T1000 (cell line): ENCODE measurements around the gene MRPL36.

Experiments
- DNase-seq: peaks from one replicate; lab custom pipeline; 2025; ENCODE audit warnings: mixed read lengths; lab: John Stamatoyannopoulos, UW

The MRPL36 gene

DNA sequence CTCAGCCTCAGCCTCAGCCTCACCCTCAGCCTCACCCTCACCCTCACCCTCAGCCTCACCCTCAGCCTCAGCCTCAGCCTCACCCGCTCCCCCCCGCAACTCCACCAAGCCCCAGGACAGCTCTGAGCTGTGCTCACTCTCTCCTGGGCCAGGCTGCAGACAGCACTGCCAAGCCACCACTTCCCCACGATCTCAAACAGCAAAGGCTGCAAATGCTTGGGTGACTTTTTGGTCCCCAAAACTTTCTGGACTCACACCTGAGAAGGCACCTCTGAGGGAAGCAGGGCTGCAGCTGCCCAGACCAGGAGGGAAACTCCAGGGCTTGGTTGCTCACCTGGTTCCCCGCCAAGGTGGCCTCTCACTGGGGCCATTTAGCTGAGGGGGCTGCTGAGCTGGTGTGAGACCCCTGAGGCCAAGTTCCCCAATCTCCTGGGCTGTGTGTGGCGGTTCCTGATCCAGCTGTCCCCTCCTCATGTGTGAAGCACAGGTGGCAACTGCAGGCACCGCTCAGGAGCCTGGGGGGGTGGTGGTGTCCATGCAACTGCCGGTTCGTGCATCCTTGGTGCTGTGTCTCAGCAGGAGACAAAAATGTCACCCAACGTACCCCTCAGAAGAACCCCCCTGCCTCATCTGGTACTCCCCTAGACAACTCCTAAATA lies 17.8 kb downstream of the MRPL36 start:
- DNase-seq, result no peak

DNA sequence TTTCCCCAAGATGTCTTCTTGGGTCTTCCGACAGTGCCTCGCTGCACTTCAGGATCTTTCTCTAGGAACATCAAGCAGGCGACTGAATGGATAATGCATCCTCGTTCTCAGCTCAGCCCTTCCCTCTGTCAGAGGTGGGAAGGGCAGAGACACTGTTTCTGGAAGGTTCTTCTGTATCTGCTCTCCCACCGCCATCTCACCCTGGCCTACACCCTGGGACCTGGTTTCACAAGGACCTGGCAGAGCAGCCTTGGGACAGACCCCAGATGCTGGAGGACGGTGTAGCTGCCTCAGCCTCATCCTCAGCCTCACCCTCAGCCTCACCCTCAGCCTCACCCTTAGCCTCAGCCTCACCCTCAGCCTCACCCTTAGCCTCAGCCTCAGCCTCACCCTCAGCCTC lies 18.5 kb downstream of the MRPL36 start:
- no peak for DNase-seq

DNA sequence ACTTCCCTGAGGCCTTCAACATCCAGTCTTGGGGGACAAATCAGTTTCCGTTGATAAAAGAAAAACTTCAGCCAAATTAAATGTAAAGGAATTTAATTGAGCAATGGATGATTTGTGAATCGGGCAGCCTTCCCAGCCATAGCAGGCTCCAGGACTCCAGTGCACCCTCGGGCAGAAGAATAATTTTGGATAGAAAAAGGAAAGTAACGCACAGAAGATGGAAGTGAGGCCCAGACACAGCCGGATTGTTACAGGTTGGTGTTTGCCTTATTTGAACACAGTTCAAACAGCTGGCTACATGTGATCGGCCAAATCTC lies 19.1 kb downstream of the MRPL36 start:
- no peak for DNase-seq

DNA sequence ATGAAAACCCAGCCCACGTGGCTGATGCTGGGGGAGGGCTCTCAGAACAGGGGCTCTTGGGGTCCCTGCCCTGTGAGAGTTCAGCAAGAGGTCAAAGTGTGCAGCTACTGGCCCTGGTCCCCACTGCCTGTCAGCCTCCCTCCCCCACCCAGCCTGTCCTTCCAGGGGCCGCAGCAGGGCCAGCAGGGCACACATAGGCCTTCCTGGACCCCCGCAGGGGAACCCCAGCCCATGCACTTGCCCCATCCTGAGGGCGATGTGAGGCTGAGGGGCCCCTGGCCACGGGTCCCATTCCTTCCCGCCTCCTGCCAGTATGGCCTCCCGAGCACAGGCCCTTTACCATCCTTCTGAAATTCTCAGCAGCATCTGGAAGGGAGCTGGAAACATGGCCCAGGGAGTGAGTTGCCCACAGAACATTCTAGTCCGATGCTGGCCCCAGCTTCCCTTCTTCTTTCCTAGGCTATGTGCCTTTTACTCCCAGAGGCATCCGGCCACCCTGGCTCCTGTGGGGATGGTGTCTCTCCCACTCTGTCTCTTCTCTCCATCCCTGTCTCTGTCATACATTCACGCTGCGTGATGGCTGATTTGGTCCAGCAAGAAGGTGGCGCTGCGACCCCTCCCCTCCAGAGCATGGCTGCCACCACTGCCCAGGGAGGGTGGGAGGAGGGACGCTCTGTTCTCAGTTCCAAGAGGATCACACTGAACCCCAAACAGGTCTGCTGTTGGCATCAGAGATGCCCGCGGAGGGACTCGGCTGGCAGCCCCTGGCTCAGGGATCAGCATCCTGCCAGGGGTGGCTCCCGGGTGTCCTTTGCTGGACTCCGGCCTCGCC lies 19.6 kb downstream of the MRPL36 start:
- no peak for DNase-seq

DNA sequence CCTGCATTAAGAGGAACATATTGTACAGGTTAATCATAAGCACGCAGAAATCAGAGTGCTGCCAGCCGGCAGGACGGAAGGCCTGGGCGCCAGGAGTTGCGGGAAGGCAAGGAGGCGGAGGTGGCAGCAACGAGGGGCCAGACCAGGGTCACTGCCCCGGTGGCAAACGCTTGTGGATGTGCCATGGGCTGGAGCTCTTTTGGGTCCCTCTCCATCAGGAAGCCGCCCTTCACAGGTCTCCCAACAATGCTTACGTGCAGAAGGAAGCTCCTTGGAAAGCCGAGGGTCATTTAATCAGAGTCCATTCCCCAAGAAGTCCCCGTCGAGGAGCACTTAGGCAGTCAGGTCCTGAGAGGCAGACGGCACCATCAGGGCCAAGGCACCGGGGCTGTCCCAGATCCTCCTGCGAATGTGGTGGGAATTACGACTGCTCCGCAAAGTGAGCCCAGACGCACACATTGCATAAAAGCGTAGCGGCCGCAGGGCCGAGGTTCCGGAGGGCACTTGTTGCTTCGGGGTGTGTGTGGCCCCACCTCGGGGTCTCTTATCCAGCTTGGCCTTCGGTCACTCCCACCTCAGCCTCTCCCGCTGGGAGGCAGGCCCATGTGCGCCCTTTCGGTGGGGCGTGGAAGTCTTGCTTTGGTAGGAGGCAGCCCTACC lies 20.5 kb downstream of the MRPL36 start:
- no peak for DNase-seq

DNA sequence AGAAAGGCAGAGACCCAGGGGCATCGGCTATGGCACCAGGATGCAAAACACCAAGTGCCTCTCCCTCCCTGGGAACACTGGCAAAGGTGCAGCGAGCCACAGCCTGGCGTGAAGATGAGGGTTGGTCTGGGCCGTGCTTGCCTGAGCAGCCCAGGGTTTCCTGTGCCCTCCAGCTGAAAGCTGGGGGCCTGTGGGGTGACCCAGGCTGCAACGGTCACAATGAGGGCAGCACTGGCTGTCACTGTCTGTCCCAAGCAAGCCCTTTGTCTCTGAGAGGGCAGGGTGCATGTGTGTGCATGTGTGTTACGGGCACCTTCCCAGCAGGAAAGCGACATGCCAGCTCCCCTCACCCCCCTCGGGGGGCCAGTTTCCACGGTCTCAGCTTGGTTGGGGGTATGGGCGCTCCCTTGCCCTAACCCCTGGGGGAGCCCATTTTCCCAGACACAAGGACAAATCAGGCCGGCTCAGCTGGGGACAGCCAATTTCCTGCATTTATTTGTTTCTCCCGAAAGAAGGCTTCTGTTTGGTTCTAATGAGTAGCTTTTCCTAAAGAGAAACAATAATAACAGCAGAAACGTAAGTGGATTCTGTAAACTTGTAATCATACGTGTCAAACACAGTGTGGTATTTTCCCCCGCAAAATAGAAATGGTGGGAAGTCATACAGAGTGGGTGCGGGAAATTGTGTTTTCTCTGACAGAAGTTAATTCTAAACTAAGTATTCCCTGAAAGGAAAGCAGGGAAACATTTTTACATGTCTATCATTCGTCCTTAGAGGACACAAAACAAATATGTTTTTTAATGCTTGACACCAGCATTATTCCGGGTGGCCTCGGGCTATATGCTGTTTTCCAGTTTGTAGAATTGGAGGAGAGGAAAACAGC lies 21.3 kb downstream of the MRPL36 start:
- no peak for DNase-seq

DNA sequence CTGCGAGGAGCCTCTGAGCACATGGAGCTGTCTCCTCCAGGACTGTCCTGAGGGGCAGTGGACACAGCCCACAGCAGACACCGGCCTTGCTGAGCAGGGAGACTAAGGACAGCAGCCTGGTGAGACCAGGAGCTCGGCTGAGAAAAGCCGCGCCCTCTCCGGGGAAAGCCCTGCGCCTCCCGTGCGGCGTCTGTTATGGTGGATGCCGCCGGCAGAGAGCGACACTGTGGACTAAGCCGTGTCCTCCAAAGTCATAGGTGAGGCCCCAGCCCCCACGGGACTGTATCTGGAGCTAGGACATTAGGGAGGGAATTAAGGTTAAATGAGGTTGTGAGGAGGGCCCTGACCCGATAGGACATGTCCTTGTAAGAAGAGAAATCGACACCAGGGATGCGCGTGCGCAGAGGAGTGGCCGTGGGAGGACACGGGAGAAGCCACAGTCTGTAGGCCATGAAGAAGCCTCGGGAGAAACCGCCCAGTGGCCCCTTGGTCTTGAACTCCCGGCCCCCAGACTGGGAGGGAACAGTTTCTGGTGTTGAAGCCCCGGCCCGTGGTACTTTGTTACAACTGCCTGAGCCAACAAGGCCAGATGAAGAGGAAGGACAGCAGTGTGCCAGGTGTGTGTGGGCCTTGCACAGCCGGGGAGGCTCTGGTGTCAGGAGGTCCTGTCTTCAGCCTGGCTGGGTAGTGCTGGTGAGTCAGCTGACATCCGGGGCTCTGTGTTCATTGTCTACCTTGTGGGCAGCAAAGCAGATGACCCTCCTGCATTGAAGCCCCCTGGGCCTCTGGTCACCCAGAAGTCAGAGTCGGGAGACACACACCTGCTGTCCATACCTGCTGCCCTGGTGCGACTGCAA lies 22.1 kb downstream of the MRPL36 start:
- DNase-seq, result no peak

DNA sequence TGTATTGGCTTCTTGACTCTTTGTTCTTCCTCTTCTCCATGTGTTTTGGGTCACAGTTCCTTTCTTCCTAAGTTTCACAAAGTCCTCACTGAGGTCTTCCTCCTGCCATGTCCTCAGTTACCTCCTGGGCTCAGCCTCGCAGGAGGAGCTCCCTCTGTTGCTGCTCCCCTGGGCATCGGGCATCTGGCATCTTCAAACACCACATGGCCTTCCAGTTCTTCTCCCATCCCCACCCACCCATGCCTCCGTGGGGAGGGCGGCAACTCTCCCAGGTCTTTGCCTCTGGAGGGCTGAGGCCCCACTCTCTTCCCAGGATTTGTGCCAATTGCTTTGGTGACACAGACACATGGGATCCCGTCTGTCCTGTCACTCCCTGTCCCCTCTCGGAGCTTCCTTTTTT lies 22.8 kb downstream of the MRPL36 start:
- no peak for DNase-seq

DNA sequence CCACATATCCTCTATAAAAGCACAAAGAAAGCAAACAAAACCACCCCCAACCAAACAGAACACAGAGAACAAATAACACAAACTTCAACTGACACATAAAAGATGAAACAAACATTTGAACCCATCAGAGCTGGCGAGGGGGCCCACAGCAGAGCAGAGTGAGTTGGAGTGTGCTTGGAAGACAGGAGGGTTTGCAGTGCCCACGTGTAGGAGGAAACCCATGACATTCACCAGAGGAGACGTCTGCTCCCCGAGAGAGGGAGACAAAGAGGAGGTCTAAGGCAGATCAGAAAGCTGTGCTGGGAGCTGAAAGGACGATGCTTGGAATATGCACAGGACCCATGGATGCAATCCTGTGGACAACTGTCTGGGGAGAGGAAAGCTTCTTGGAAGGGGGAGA lies 27.0 kb downstream of the MRPL36 start:
- DNase-seq, result no peak

DNA sequence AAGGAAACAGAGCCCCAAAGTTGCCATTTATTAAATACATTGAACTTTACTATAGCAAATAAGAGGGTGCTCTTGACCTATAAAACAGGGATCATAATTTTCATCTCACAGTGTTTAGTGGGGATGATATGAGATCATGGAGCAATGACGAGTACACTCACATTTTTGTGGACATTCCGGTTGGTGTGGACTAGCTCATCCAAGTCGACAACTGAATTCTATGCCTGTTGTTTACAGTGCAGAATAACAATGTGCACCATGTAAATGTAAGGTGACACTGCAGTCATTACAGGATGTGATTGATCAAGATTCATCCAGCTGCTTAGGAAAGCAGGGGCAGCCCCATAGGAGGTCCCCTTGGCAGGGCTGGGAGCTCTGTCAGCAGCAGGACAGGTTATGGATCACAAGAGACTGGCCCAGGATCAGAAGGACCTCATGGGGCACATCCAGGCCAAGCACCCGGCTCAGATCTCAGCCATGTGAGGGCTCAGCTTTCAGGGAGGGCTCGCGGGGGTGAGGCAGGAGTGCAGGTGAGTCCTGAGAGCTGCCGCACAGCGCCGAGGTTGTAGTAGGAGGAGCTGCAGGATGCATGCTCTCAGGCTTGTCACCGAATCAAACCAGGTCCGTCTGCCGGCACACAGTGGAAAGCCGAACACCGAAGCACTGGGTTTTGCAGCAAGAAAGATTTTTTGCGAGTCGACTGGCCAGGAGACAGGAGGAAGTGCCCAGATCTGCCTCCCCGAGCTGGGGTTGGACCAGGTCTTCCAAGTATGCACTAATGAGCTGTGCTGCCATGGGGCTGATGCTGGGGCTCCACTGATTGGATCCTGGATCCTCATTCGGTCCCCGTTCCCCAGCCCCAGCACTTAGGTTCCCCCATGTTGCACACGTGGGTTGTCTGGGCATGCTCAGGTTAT lies 28.2 kb downstream of the MRPL36 start:
- no peak for DNase-seq

DNA sequence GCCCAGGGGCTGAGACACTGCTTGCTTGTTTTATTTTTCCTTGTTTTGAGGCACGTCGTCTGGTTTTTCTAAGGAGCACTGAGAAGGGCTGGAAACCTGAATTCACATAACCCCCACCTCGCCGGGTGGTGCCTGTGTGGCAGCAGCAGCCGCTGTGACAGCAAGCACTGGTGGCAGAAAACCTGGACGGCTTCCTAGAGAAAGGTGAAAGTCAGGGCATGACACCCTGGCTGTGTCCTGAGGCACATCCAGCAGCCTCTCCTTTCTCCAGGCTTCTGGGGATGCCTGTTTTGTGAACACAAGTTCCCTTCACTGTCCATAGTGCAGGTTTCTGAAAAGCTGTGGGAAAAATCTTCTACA lies 29.2 kb downstream of the MRPL36 start:
- DNase-seq, result no peak

DNA sequence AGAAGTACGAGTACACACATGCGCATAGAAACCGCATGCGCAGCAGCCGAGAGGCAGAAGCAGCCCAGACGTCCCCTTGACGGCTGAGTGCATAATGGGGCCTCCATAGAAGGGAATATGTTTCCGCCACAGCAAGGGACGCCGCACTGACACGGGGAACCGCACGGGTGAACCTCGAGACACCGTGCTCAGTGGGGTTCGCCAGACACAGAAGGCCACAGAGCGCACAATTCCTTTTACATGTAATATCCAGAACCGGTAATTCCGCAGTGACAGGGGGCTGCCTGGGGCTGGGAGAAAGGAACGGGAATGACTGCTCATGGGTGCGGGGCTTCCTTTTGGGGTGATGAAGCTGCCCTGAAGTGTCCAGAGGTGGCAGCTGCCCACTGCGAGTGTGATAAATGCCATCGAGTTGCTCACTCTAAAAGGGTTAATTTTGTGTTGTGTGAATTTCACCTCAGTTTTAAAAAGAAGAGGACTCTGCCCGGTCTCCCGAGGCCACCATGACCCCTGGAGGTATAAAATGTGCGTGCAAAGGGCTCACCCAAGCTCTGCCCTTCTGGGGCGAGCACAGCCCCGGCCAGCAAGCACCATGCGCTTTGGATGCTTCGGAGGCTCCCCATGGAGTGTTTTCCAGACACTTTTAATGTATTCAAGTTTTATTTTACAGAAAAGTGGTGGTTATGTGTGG lies 29.7 kb downstream of the MRPL36 start:
- DNase-seq, result no peak

DNA sequence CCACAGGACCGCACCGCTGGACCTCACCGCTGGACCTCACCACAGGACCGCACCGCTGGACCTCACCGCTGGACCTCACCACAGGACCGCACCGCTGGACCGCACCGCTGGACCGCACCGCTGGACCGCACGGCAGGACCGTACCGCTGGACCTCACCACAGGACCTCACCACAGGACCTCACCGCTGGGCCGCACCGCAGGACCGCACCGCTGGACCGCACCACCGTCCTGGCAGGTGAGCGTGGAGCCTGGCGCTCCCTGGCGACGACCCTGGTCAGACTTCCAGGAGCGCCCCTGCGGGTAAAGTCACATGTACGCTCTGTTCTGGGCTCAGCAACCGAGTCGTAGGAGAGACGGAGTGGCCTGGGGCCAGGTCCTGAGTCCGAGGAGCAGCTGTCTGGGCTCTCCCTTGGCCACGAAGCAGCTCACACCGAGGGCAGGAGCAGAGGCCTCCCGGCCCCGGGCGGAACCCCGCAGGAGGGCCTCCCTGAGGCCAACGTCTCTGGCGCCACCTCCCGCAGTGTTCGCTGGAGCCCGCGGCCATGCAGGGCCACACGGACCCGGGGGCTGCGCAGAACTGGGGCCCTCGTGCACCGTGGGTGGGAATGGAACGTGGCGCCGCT lies 30.5 kb downstream of the MRPL36 start:
- DNase-seq, result no peak

DNA sequence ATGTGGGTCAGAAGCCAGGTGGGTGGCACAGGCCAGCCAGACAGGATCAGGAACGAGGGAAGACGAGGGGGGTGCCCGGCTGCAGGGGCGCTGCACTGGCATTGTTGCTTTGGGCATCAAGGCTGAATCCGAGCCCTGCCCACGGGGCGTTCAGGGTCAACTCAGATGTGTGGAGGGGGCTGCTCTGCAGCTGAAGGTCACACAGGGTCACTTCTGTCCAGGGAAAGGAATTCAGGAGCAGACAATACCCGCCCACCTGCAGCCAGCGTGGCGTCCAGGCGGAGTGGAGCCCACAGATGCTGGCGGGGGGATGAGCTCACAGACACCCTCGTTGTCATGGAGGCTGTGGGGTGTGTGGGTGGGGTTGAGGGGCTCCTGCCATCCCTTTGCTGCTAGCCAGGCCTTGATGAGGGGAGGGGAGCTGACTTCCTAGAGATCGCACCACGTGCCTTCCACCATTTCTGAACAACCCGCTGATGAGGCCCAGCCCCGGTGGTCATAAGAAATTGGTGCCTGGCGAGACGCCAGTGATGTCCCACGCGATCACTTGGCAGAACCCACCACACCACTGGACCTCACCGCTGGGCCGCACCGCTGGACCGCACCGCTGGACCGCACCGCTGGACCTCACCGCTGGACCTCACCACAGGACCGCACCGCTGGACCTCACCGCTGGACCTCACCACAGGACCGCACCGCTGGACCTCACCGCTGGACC lies 31.2 kb downstream of the MRPL36 start:
- no peak for DNase-seq

DNA sequence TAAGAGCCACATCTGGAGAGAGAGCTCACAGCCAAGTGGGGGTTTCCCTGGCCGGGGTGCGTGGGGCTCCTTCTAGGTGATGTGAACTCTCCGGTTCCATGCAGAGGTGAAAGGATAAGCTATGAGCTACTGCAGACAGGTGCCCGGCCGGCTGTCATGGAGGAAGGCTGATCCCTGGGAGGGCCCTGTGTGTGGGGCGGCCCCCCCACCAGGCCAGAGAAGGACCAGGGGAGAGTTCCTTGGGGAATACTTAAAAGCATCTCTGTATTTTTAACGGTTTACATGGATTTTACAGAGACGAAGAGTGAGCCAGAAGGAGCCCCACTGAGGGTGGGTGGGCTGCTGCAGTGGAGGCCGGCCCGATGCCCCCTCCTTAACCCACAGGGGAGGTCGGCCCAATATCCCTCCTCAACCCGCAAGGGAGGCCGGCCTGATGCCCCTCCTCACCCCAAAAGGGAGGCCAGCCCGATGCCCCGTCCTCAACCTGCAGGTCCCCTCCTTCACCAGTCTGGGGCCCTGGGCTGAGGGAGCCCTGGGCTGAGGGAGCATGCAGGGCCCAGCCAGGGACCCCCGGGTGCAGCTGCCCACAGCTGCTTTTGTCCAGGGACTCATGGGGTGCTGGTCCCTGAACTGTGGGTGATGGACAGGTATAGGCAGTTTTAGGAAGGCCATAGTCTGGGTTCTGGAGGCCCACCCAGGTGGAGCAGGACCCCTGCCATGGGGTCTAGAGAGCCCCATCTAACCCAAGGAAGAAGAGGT lies 31.9 kb downstream of the MRPL36 start:
- no peak for DNase-seq

DNA sequence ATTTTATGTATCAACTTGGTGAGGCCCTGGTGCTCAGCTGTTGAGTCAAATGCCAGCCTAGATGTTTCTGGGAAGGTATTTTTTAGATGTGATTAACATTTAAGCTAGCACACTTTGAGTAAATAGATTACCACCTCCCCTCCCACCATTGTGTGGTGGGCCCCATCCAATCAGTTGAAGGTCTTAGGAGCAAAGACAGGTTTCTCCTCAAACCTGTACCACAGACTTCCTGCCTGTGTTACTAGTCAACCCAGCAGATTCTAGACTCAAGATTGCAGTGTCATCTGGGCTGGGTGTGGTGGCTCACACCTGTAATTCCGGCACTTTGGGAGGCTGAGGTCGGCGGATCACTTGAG lies 33.8 kb downstream of the MRPL36 start:
- DNase-seq, result no peak

DNA sequence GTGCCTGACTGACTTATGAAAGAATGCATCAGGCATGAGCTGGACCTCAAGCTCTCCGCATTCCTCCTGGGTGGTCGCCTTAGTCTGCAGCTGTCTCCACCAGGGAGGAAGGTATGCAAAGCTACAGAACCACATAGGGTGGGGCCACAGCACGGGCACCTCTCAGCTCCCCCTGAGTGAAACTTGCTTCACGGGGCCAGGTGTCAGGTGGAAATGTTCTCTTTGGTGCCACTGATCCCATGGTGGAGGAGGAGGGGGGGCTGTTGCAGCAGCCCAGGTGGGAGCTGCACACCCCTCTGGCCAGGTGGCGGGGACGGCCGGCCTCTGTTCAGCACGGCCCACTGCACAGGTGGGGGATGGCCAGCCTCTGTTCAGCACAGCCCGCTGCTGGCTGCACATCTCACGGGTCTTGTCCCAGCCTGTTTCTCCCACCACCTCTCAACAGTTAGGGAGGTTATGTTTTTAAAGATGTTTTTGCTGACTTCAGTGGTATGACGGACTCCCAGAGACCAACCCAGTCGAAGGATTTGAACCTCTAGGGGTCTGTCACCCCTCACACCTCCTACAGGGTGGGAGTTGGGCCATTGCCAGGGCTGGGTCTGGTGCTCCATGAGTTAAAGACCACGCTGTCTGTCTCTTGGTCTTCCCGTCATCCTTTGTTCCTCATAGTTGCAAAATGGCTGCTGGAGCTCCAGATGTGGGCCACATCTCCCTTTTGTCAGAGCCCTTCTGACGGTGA lies 34.3 kb downstream of the MRPL36 start:
- no peak for DNase-seq
